Psoas muscle (tissue), 8 donors: ENCODE data around the gene SPAG16. TPM values are rescaled to one million over a fixed set of nuclear protein-coding genes. Genes with fewer than 3 reads are reported as not detected.

Experiments
- ATAC-seq, 4 donors: fragments of 200-7000 bp; cut with Tn5 transposase; one replicate each; pipeline ENCODE4 v1.9.1; 2020; ENCODE audit warnings: moderate library complexity in 3 of 4, mild to moderate bottlenecking in 2 of 4
- DNase-seq, 2 donors: peaks; one replicate each; pipeline ENCODE4 v3.0.0-alpha.2; 2020
- H3K27ac ChIP-seq: fragments of 200-600 bp; one replicate; pipeline ENCODE4 v1.8.0; 2022
- H3K27me3 ChIP-seq, 3 donors: fragments of 200-600 bp in 1 of 3; one replicate each; pipeline versions ENCODE4 v1.6.1 to v1.8.0; 2013 to 2022; ENCODE audit warnings: low read length in 2 of 3, mild to moderate bottlenecking in 2 of 3, moderate library complexity in 1 of 3; ENCODE audit not compliant: insufficient read depth in 3 of 3
- H3K36me3 ChIP-seq, 2 donors: fragments of 200-600 bp in 1 of 2; one replicate each; pipeline versions ENCODE4 v1.6.1 to v1.8.0; 2013 to 2022; ENCODE audit warnings: low read depth in 1 of 2, mild to moderate bottlenecking in 1 of 2, moderate library complexity in 1 of 2; ENCODE audit not compliant: insufficient read depth in 1 of 2
- H3K4me1 ChIP-seq: fragments of 200-600 bp; one replicate; pipeline ENCODE4 v1.8.0; 2022
- H3K4me3 ChIP-seq: fragments of 200-600 bp; one replicate; pipeline ENCODE4 v1.8.0; 2022; ENCODE audit warnings: mild to moderate bottlenecking
- H3K9me3 ChIP-seq: fragments of 200-600 bp; one replicate; pipeline ENCODE4 v1.8.0; 2022
- CTCF ChIP-seq: fragments of 200-600 bp; IDR thresholded peaks from one replicate; pipeline ENCODE4 v1.8.0; 2022; ENCODE audit warnings: antibody characterized with exemption
- whole genome bisulfite sequencing, 3 donors: extraction: QIAGEN DNeasy Blood & Tissue Kit; methylation state at CpG; one replicate each; pipeline versions ENCODE4 v1.1.6 to v1.1.7; 2013; 5-methylcytosine and 5-hydroxymethylcytosine counted together
- intact Hi-C, 2 donors: fragments of 100-400 bp; cut with DNase I; formaldehyde crosslinking; loops; one replicate each; pipeline versions ENCODE4 v1.11.0 to v1.14.2; 2022
- polyA plus RNA-seq, 3 donors: library from polyadenylated mRNA; stranded (reverse); fragments of 200-250 nt; gene quantifications; one replicate each; pipeline ENCODE4 v1.2.3, GENCODE V29; 2013
- total RNA-seq, 4 donors: library from RNA; stranded (reverse); fragmentation: NEBNext Ultra II Directional in 2 of 4; extraction: Animal tissue kit (Norgen Biotek cat#: 25700) in 2 of 4; gene quantifications; one replicate each; pipeline versions ENCODE4 v1.2.1 to v1.2.4, GENCODE V29; 2021 to 2023
- donor health status: healthy with polysubstance abuse.
- donor health status: DM: no; HTN: no; CAD: no; lungs with moderate emphysema.
- donor health status: Bipolar disorder and iron deficiency.
- donor health status: healthy.
- donor health status: DM: yes; HTN: yes; CAD: no.
- donor health status: DM: no; HTN: no; CAD: no.
- donor health status: DM: no; HTN: no; CAD: no.
- donor health status: DM: yes; HTN: yes; CAD: no.

The SPAG16 gene
- total and polyA plus RNA-seq, 7 donors, result 1.6 to 8.7 (median 4.3) TPM

DNA sequence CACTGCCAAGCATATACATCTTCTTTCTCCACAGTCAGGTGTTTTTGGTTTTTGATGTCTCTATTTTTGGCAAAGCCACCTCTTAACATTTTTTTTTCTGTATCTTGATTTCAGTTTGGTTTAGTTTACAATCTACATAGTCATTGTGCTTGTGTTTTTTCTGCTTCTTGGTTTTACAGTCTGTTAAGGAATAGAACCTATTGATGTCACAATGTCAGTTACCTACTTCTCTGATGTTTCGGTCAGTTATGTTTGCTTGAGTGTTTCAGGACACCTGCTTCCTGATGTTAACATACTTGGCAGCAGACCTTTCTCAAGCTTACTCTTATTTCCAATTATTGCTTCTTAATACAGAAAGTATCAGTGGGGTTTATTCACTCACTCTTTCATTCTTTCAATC, 253.3 kb downstream of the SPAG16 start:
- intact Hi-C loops, result no loop called here
- H3K4me1 ChIP-seq, result no peaks in the 10 kb centered on the region
- no peak for DNase-seq
- 69 to 76% (median 72%) methylated on average over 1 of the region's 1 CpG for WGBS, 3 donors
- H3K36me3 ChIP-seq, result no peaks in the 10 kb centered on the region
- no peaks in the 10 kb centered on the region for H3K9me3 ChIP-seq
- H3K4me3 ChIP-seq, result no peak overlapping the region
- H3K27ac ChIP-seq, result no peak overlapping the region
- H3K27me3 ChIP-seq, result no peaks in the 10 kb centered on the region
- TF ChIP-seq CTCF, result no peak
- ATAC-seq, result no peak

DNA sequence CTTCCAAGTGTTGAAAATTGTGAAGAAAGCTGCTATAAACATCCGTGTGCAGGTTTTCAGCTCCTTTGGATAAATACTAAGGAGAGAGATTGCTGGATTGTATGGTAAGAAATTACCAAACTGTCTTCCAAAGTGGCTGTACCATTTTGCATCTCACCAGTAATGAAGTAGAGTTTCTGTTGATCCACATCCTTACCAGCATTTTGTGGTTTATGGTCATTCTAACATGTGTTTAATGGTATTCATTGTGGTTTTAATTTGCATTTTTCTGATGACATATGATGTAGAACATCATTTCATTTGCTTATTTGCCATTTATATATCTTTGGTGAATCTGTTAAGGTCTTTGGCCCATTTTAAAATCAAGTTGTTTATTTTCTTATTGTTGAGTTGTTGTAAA, 260.7 kb downstream of the SPAG16 start:
- no peaks in the 10 kb centered on the region for H3K27me3 ChIP-seq
- H3K4me3 ChIP-seq, result no peak overlapping the region
- no peaks in the 10 kb centered on the region for H3K36me3 ChIP-seq
- no peaks in the 10 kb centered on the region for H3K4me1 ChIP-seq
- no peak overlapping the region for H3K27ac ChIP-seq
- 65 to 89% (median 76%) methylated on average over 1 of the region's 1 CpG for WGBS, 3 donors
- DNase-seq, result no peak
- H3K9me3 ChIP-seq, result no peaks in the 10 kb centered on the region
- intact Hi-C loops, result no loop called here
- ATAC-seq, result no peak
- TF ChIP-seq CTCF, result no peak

GRCh38 chr2:213545481-213545880, 261.2 kb downstream of the SPAG16 start:
- intact Hi-C loops, result no loop called here
- DNase-seq, result no peak
- no peak for ATAC-seq
- no peaks in the 10 kb centered on the region for H3K27me3 ChIP-seq
- no peak for TF ChIP-seq CTCF
- WGBS, 3 donors, result 36 to 63% (median 36%) methylated on average over 2 of the region's 2 CpGs
- no peaks in the 10 kb centered on the region for H3K36me3 ChIP-seq
- no peak overlapping the region for H3K27ac ChIP-seq
- H3K9me3 ChIP-seq, result no peaks in the 10 kb centered on the region
- no peak overlapping the region for H3K4me3 ChIP-seq
- no peaks in the 10 kb centered on the region for H3K4me1 ChIP-seq

- DNase-seq (no peak), ATAC-seq (no peak)
- Histone ChIP-seq H3K4me3 (no peak overlapping the region), H3K27me3 (no peaks in the 10 kb centered on the region), H3K9me3 (no peaks in the 10 kb centered on the region), H3K4me1 (no peaks in the 10 kb centered on the region), H3K36me3 (no peaks in the 10 kb centered on the region), H3K27ac (no peak overlapping the region)
- intact Hi-C loops, result no loop called here
- no peak for TF ChIP-seq CTCF
Observed at GRCh38 chr2:213545964-213546475, 261.8 kb downstream of the SPAG16 start.

- no peak for TF ChIP-seq CTCF
- WGBS, 3 donors, result 69 to 79% (median 78%) methylated on average over 1 of the region's 1 CpG
- Histone ChIP-seq H3K9me3 (peaks cover 10% of the 10 kb centered on the region), H3K4me1 (no peaks in the 10 kb centered on the region), H3K27ac (no peak overlapping the region), H3K36me3 (no peaks in the 10 kb centered on the region), H3K4me3 (no peak overlapping the region), H3K27me3 (no peaks in the 10 kb centered on the region)
- intact Hi-C loops, result loop anchor here in 1 of 2 donors (5.0 kb wide), 1 partner anchor 699 kb away; no protein-coding TSS in a partner anchor
- ATAC-seq (no peak), DNase-seq (no peak)
Observed at GRCh38 chr2:213551526-213551925, 267.3 kb downstream of the SPAG16 start.
